Liver (tissue), 9 donors: ENCODE results near the gene SCAMP4. TPM values are rescaled to one million over a fixed set of nuclear protein-coding genes. Genes with fewer than 3 reads are reported as not detected.
A peak's percentile ranks its signal among the peaks of the same experiment; 100 is the strongest.

Experiments used
- DNase-seq: peaks from one replicate; pipeline ENCODE4 v3.0.0-alpha.2; 2017; ENCODE audit warnings: low spot score
- H3K27ac ChIP-seq, 2 donors: one replicate each; pipeline ENCODE4 v1.7.0; 2013; ENCODE audit warnings: inconsistent platforms in 2 of 2, low read length in 2 of 2, control low read depth in 1 of 2, low read depth in 1 of 2, mild to moderate bottlenecking in 1 of 2
- H3K27me3 ChIP-seq, 4 donors: one replicate each; pipeline versions ENCODE4 v1.6.1 to v1.7.0; 2013; ENCODE audit warnings: low read length in 3 of 4, inconsistent platforms in 1 of 4, mild to moderate bottlenecking in 1 of 4, moderate library complexity in 1 of 4; ENCODE audit not compliant: control insufficient read depth in 4 of 4, insufficient read depth in 4 of 4
- H3K36me3 ChIP-seq, 4 donors: one replicate each; pipeline versions ENCODE4 v1.6.1 to v1.7.0; 2013; ENCODE audit warnings: low read length in 3 of 4, mild to moderate bottlenecking in 3 of 4, low read depth in 1 of 4, moderate library complexity in 1 of 4; ENCODE audit not compliant: control insufficient read depth in 4 of 4, insufficient read depth in 3 of 4
- H3K4me1 ChIP-seq, 4 donors: one replicate each; pipeline versions ENCODE4 v1.6.1 to v1.7.0; 2013; ENCODE audit warnings: low read length in 3 of 4, mild to moderate bottlenecking in 3 of 4, moderate library complexity in 1 of 4; ENCODE audit not compliant: control insufficient read depth in 4 of 4, insufficient read depth in 4 of 4
- H3K4me3 ChIP-seq, 3 donors: one replicate each; pipeline versions ENCODE4 v1.6.1 to v1.7.0; 2013; ENCODE audit warnings: low read length in 3 of 3, control low read depth in 1 of 3, low read depth in 1 of 3, mild to moderate bottlenecking in 1 of 3
- H3K9ac ChIP-seq, 2 donors: one replicate each; pipeline ENCODE4 v1.7.0; 2013; ENCODE audit warnings: low read length in 2 of 2, mild to moderate bottlenecking in 2 of 2, moderate library complexity in 2 of 2, control low read depth in 1 of 2, low read depth in 1 of 2
- H3K9me3 ChIP-seq, 4 donors: one replicate each; pipeline versions ENCODE4 v1.6.1 to v1.7.0; 2013; ENCODE audit warnings: low read length in 3 of 4; ENCODE audit not compliant: control insufficient read depth in 4 of 4
- ATF3 ChIP-seq: IDR thresholded peaks from 2 replicates; pipeline ENCODE4 v1.6.1; 2016; ENCODE audit warnings: antibody characterized with exemption
- CTCF ChIP-seq: fragments of 150-350 bp; IDR thresholded peaks from 2 replicates; pipeline ENCODE4 v1.5.1; 2017; ENCODE audit warnings: improper control_type of control experiment, low read depth, low read length; ENCODE audit not compliant: missing input control
- EGR1 ChIP-seq, 2 donors: IDR thresholded peaks; 2 replicates each; pipeline ENCODE4 v1.6.1; 2016 to 2018; ENCODE audit warnings: antibody characterized with exemption in 2 of 2, low read depth in 2 of 2
- HNF4A ChIP-seq, 2 donors: conservative IDR thresholded peaks; 2 replicates each; pipeline ENCODE4 v1.6.1; 2016; ENCODE audit warnings: antibody characterized with exemption in 2 of 2, mild to moderate bottlenecking in 2 of 2
- HNF4G ChIP-seq: IDR thresholded peaks from 2 replicates; pipeline ENCODE4 v1.6.1; 2016; ENCODE audit warnings: antibody characterized with exemption
- JUND ChIP-seq, 2 donors: IDR thresholded peaks; 2 replicates each; pipeline ENCODE4 v1.6.1; 2016; ENCODE audit warnings: antibody characterized with exemption in 2 of 2
- MAX ChIP-seq: IDR thresholded peaks from 2 replicates; pipeline ENCODE4 v1.6.1; 2016; ENCODE audit warnings: antibody characterized with exemption
- NR2F2 ChIP-seq: IDR thresholded peaks from 2 replicates; pipeline ENCODE4 v1.6.1; 2016; ENCODE audit warnings: antibody characterized with exemption
- RAD21 ChIP-seq, 2 donors: IDR thresholded peaks; 2 replicates each; pipeline ENCODE4 v1.6.1; 2016; ENCODE audit warnings: antibody characterized with exemption in 2 of 2, mild to moderate bottlenecking in 2 of 2
- REST ChIP-seq: IDR thresholded peaks from 2 replicates; pipeline ENCODE4 v1.6.1; 2016; ENCODE audit warnings: antibody characterized with exemption, mild to moderate bottlenecking
- RXRA ChIP-seq, 2 donors: IDR thresholded peaks; 2 replicates each; pipeline ENCODE4 v1.6.1; 2017 to 2018; ENCODE audit warnings: antibody characterized with exemption in 2 of 2, mild to moderate bottlenecking in 1 of 2
- SP1 ChIP-seq: IDR thresholded peaks from 2 replicates; pipeline ENCODE4 v1.6.1; 2018; ENCODE audit warnings: antibody characterized with exemption, mild to moderate bottlenecking
- TAF1 ChIP-seq: conservative IDR thresholded peaks from 2 replicates; pipeline ENCODE4 v1.6.1; 2016; ENCODE audit warnings: antibody characterized with exemption, mild to moderate bottlenecking
- YY1 ChIP-seq: IDR thresholded peaks from 2 replicates; pipeline ENCODE4 v1.6.1; 2016; ENCODE audit warnings: antibody characterized with exemption, mild to moderate bottlenecking
- ZBTB33 ChIP-seq: IDR thresholded peaks from 2 replicates; pipeline ENCODE4 v1.6.1; 2016; ENCODE audit warnings: antibody characterized with exemption
- WGBS: extraction: QIAGEN DNeasy Blood & Tissue Kit; methylation state at CpG from one replicate; pipeline ENCODE4 v1.1.7; 2013; 5-methylcytosine and 5-hydroxymethylcytosine counted together
- polyA plus RNA-seq, 2 donors: library from polyadenylated mRNA; stranded (reverse) in 1 of 2; unstranded in 1 of 2; fragments of 200-250 nt in 1 of 2; fragments of >200 nt in 1 of 2; fragmentation: Nextera tagmentation in 1 of 2; extraction: Ambion mirVana in 1 of 2; gene quantifications; one replicate each; pipeline versions ENCODE4 v1.2.1 to v1.2.3, GENCODE V29; 2013 to 2015
- total RNA-seq, 2 donors: library from RNA; depleted of rRNA; stranded (reverse); fragments of >200 nt; gene quantifications; one replicate each; pipeline ENCODE4 v1.2.3, GENCODE V29; 2014
- donor health status: healthy.
- donor health status: healthy.
- donor health status: healthy.
- donor health status: healthy.
- donor health status: healthy.

SCAMP4 gene
- total and polyA plus RNA-seq, 4 donors: 13.0 to 22.1 (median 16.6) TPM

- Histone ChIP-seq H3K4me3 (peak overlapping the region in 2 of 3 donors; percentile 9 to 55), H3K27me3 (no peaks in the 10 kb centered on the region), H3K9me3 (no peaks in the 10 kb centered on the region), H3K4me1 (peaks cover 3 to 11% (median 10%) of the 10 kb centered on the region in 4 donors), H3K9ac (no peak overlapping the region), H3K27ac (peak overlapping the region; percentile 14 to 42), H3K36me3 (peaks cover 0 to 7% (median 3%) of the 10 kb centered on the region in 4 donors)
- DNase-seq: peak; percentile 85
- TF ChIP-seq ZBTB33 (no peak), YY1 (no peak), JUND (IDR thresholded peaks at IDR 0.05) (no peak), REST (no peak), HNF4A (conservative IDR thresholded peaks at IDR 0.05) (peak; percentile 17 to 18), NR2F2 (peak; percentile 62), SP1 (peak; percentile 8), HNF4G (no peak), RXRA (IDR thresholded peaks at IDR 0.05) (peak; percentile 4 to 32), RAD21 (IDR thresholded peaks at IDR 0.05) (peak; percentile 85), CTCF (peak; percentile 79), EGR1 (IDR thresholded peaks at IDR 0.05; ENCODE audit: low read depth in 2 of 2) (no peak)
- WGBS: 6% methylated on average over 42 of the region's 42 CpGs
These were observed 24.0 kb downstream of the SCAMP4 start for GRCh38 chr19:1929021-1929742.

GRCh38 chr19:1931445-1931844 lies 26.2 kb downstream of the SCAMP4 start:
- Histone ChIP-seq H3K9me3 (no peaks in the 10 kb centered on the region), H3K9ac (no peak overlapping the region), H3K27ac (no peak overlapping the region), H3K27me3 (no peaks in the 10 kb centered on the region), H3K4me1 (peaks cover 3 to 11% (median 10%) of the 10 kb centered on the region in 4 donors), H3K36me3 (no peaks in the 10 kb centered on the region), H3K4me3 (no peak overlapping the region)
- 92% methylated on average over 1 of the region's 1 CpG for WGBS
- DNase-seq: no peak
- TF ChIP-seq SP1: no peak
- TF ChIP-seq ZBTB33: no peak
- no peak for TF ChIP-seq RXRA (IDR thresholded peaks at IDR 0.05)
- no peak for TF ChIP-seq ATF3
- TF ChIP-seq CTCF: no peak
- TF ChIP-seq MAX: no peak
- TF ChIP-seq JUND (IDR thresholded peaks at IDR 0.05): no peak
- no peak for TF ChIP-seq RAD21 (IDR thresholded peaks at IDR 0.05)
- no peak for TF ChIP-seq TAF1
